Cardiac muscle cell (in vitro differentiated cells and primary cell): ENCODE data around the gene KLK1. TPM values are rescaled to one million over a fixed set of nuclear protein-coding genes. Genes with fewer than 3 reads are reported as not detected.
"Not testable (repeated sequence)": the region's sequence is repeated elsewhere in the genome, so short reads cannot be mapped to it uniquely, and the experiment has no call there.

Source experiments
- DNase-seq, 2 donors: peaks; one replicate each; pipeline versions ENCODE4 v3.0.0 to v3.0.0-alpha.2; 2010 to 2017; ENCODE audit warnings: low read depth in 1 of 2, low spot score in 1 of 2
- H3K27ac ChIP-seq: fragments of 200-600 bp; sonication (generic); 2 replicates; pipeline ENCODE4 v1.5.1; 2016
- H3K27me3 ChIP-seq: fragments of 200-600 bp; sonication (generic); 2 replicates; pipeline ENCODE4 v1.6.0; 2016; ENCODE audit warnings: control low read depth
- H3K36me3 ChIP-seq: fragments of 200-600 bp; sonication (generic); 2 replicates; pipeline ENCODE4 v1.5.1; 2016; ENCODE audit warnings: control low read depth
- H3K4me1 ChIP-seq: fragments of 200-600 bp; sonication (generic); 2 replicates; pipeline ENCODE4 v1.8.1; 2017; ENCODE audit warnings: low read depth, mild to moderate bottlenecking, mixed run types
- H3K4me3 ChIP-seq: fragments of 200-600 bp; sonication (generic); 2 replicates; pipeline ENCODE4 v1.5.1; 2016; ENCODE audit warnings: mild to moderate bottlenecking
- H3K9me3 ChIP-seq: fragments of 200-600 bp; sonication (generic); 2 replicates; pipeline ENCODE4 v1.5.1; 2017; ENCODE audit warnings: low read depth, mild to moderate bottlenecking, control low read depth
- polyA plus RNA-seq: library from polyadenylated mRNA; unstranded; fragments of >200 nt; fragmentation: Nextera tagmentation; extraction: Ambion mirVana; gene quantifications from 2 replicates; pipeline ENCODE4 v1.2.1, GENCODE V29; 2016
- total RNA-seq: library from RNA; depleted of rRNA; stranded (reverse); fragments of >200 nt; gene quantifications from 2 replicates; pipeline ENCODE4 v1.2.3, GENCODE V29; 2016
- TF ChIP-seq, protein P1 (sequence below): IDR thresholded peaks from 2 replicates; pipeline ENCODE4 v1.5.1; 2012; ENCODE audit warnings: low read depth, mild to moderate bottlenecking, low read length

KLK1 gene
- total and polyA plus RNA-seq, 2 experiments from 2014 or later, result not detected

DNA sequence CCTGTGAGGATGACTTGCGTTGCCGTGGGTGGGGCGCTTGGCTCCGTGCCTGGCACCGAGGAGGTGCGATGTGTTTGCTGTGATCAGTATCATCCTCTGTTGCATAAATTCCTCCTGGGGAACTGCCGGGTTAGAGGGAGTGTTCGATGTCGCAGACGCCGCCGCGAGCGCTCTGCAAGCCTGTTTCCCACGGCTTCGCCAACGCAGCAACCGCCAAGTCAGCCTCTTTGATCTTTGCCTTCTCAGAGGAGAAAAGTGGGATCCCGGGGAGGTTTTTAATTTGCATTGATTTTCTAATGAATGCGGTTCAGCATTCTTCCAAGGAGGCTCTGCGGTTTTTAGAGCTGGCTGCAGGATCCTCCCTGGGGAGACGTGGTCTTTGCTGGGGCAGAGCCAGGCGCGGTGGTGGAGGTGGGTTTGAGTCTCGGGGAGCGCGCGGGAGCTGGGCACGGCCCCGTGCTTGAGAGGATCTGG lies 45.7 kb downstream of the KLK1 start:
- H3K4me3 ChIP-seq, result no peak overlapping the region
- peaks cover 66% of the 10 kb centered on the region for H3K27me3 ChIP-seq
- no peaks in the 10 kb centered on the region for H3K4me1 ChIP-seq
- no peaks in the 10 kb centered on the region for H3K36me3 ChIP-seq
- H3K9me3 ChIP-seq, result no peaks in the 10 kb centered on the region
- peak; percentile 42 to 56 for DNase-seq
- TF ChIP-seq, protein P1, sequence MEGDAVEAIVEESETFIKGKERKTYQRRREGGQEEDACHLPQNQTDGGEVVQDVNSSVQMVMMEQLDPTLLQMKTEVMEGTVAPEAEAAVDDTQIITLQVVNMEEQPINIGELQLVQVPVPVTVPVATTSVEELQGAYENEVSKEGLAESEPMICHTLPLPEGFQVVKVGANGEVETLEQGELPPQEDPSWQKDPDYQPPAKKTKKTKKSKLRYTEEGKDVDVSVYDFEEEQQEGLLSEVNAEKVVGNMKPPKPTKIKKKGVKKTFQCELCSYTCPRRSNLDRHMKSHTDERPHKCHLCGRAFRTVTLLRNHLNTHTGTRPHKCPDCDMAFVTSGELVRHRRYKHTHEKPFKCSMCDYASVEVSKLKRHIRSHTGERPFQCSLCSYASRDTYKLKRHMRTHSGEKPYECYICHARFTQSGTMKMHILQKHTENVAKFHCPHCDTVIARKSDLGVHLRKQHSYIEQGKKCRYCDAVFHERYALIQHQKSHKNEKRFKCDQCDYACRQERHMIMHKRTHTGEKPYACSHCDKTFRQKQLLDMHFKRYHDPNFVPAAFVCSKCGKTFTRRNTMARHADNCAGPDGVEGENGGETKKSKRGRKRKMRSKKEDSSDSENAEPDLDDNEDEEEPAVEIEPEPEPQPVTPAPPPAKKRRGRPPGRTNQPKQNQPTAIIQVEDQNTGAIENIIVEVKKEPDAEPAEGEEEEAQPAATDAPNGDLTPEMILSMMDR, result no peak
- no peak overlapping the region for H3K27ac ChIP-seq

DNA sequence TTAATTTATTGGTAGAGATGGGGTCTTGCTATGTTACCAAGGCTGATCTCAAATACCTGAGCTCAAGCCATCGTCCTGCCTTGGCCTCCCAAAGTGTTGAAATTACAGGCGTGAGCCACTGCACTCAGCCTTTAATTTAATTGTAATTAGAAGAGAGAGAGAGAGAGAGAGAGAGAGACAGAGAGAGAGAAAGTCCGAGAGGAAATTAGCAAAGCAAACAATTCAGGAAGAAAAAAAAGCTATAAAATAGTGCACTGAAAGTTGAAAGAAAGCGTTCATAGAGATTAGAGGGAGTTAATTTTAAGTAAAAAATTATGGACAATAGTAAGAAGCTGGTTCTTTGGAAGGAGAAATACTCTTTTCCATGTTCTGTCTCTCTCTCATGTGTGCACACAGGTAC lies 46.3 kb downstream of the KLK1 start:
- peaks cover 66% of the 10 kb centered on the region for H3K27me3 ChIP-seq
- DNase-seq, result no peak

DNA sequence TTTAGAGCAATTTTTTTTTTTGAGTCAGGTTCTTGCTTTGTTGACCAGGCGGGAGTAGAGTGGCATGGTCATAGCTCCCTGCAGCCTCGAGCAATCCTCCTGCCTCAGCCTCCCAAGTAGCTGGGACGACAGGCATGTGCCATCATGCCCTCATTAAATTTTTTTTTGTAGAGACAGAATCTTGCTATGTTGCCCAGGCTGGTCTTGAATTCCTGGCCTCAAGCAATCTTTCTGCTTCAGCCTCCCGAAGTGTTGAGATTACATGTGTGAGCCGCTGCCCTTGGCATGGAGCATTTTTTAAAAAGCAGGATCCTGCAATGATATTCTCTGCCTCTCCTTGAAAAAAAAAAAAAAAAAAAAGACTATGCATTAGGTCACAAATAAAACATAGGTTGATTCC lies 47.5 kb downstream of the KLK1 start:
- TF ChIP-seq, protein P1, result no peak
- no peak for DNase-seq
- no peaks in the 10 kb centered on the region for H3K9me3 ChIP-seq
- H3K27ac ChIP-seq, result no peak overlapping the region
- peaks cover 64% of the 10 kb centered on the region for H3K27me3 ChIP-seq
- H3K4me1 ChIP-seq, result no peaks in the 10 kb centered on the region
- H3K36me3 ChIP-seq, result no peaks in the 10 kb centered on the region
- no peak overlapping the region for H3K4me3 ChIP-seq

More for the DNA sequence above, 46.3 kb downstream of the KLK1 start:
- no peaks in the 10 kb centered on the region for H3K4me1 ChIP-seq
- H3K27ac ChIP-seq, result no peak overlapping the region
- no peak overlapping the region for H3K4me3 ChIP-seq
- no peaks in the 10 kb centered on the region for H3K36me3 ChIP-seq
- H3K9me3 ChIP-seq, result no peaks in the 10 kb centered on the region
- TF ChIP-seq, protein P1, result no peak

DNA sequence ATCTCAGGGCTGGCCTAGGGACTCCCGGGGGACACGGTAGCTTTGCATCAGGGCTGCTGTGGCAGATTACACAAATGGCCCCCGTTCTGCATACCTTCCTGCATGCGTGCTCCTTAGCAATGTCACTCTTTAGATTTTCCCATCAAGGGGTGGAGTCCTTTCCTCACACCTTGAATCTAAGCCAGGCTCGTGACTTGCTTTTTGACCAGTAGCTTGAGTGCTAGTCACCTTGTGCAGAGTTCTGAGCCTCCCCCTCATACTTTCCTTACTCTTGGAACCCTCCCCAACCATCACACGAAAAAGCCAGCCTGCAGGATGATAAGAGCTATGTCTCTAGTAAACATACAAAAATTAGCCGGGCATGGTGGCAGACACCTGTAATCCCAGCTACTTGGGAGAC lies 50.1 kb downstream of the KLK1 start:
- not testable (repeated sequence) for H3K27ac ChIP-seq, DNase-seq, H3K4me1 ChIP-seq, H3K4me3 ChIP-seq, H3K36me3 ChIP-seq, H3K9me3 ChIP-seq
- H3K27me3 ChIP-seq, result peaks cover 37% of the 10 kb centered on the region

DNA sequence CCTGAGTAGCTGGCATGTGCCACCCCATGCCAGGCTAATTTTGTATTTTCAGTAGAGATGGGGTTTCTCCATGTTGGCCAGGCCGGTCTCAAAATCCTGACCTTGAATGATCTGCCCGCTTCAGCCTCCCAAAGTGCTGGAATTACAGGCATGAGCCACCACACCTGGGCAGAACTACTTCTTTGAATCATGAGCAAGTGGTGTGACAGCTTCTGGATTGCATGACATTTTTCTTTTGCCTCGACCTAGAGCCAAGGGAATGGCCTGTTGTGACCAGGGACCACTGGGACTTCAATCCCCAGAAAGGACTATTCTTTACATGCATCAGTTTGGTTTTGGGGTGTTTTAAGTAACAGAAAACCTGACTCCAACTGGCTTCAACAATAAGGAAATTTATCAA lies 50.7 kb downstream of the KLK1 start:
- H3K4me1 ChIP-seq, H3K9me3 ChIP-seq, H3K36me3 ChIP-seq, H3K4me3 ChIP-seq, DNase-seq, H3K27ac ChIP-seq: not testable (repeated sequence)
- peaks cover 31% of the 10 kb centered on the region for H3K27me3 ChIP-seq

DNA sequence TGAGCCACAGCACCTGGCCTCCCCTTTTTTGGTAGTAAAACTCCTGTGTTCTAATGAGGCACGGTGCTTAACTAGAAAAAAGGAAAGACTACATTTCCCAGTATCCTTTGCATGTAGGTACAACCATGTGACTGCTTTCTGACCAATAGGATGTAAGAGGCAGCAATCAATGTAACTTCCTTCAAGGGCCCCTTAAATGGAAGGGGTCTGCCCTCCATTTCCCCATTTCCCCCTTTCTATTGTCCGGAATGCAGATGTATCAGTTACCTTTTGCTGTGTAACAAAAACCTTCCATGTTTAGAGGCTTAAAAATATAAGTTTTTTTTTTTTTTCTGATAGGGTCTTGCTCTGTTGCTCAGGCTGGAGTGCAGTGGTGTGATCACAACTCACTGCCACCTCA lies 51.1 kb downstream of the KLK1 start:
- TF ChIP-seq, protein P1, result no peak

DNA sequence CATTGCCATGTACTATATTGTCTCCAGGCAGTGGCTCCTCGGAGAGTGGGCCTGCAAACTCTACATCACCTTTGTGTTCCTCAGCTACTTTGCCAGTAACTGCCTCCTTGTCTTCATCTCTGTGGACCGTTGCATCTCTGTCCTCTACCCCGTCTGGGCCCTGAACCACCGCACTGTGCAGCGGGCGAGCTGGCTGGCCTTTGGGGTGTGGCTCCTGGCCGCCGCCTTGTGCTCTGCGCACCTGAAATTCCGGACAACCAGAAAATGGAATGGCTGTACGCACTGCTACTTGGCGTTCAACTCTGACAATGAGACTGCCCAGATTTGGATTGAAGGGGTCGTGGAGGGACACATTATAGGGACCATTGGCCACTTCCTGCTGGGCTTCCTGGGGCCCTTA lies 52.7 kb downstream of the KLK1 start:
- H3K27ac ChIP-seq, result no peak overlapping the region
- no peaks in the 10 kb centered on the region for H3K9me3 ChIP-seq
- H3K4me1 ChIP-seq, result no peaks in the 10 kb centered on the region
- no peak for DNase-seq
- TF ChIP-seq, protein P1, result no peak
- peaks cover 12% of the 10 kb centered on the region for H3K27me3 ChIP-seq
- H3K4me3 ChIP-seq, result no peak overlapping the region
- H3K36me3 ChIP-seq, result no peaks in the 10 kb centered on the region

More for the DNA sequence above, 51.1 kb downstream of the KLK1 start:
- peaks cover 27% of the 10 kb centered on the region for H3K27me3 ChIP-seq
- H3K4me3 ChIP-seq, result no peak overlapping the region
- peak in 1 of 2 donors; percentile 20 for DNase-seq
- H3K27ac ChIP-seq, result no peak overlapping the region
- no peaks in the 10 kb centered on the region for H3K4me1 ChIP-seq
- H3K36me3 ChIP-seq, result no peaks in the 10 kb centered on the region
- H3K9me3 ChIP-seq, result no peaks in the 10 kb centered on the region

DNA sequence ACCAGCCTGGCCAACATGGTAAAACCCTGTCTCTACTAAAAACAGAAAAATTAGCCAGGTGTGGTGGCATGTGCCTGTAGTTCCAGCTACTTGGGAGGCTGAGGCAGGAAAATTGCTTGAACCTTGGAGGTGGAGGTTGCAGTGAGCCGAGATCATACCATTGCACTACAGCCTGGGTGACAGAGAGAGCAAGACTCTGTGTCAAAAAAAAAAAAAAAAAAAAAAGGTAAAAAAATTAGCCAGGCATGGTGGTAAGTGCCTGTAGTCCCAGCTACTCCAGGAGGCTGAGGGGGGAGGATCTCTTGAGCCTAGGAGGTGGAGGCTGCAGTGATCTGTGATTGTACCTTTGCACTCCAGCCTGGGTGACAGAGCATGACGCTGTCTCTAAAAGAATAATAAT lies 53.4 kb downstream of the KLK1 start, which contains the start of gene GPR32:
GPR32 (plus strand) TSS at position 301 of the 400 bp plus-strand sequence. CDS start 137 bp downstream, outside the sequence.
- not testable (repeated sequence) for H3K36me3 ChIP-seq, H3K4me1 ChIP-seq, H3K4me3 ChIP-seq, H3K9me3 ChIP-seq, H3K27me3 ChIP-seq, H3K27ac ChIP-seq, DNase-seq
